OCI-LY7 (cell line): ENCODE measurements around the gene THAP3.

ENCODE experiments used
- EZH2phosphoT487 ChIP-seq: fragments of 200-600 bp; sonication (generic); IDR thresholded peaks from 2 replicates; pipeline ENCODE4 v1.6.1; 2018; ENCODE audit warnings: low read depth, borderline replicate concordance, mild to moderate bottlenecking, mixed run types, antibody characterized with exemption, low read length, moderate library complexity, mixed read lengths
- TF ChIP-seq, protein P1 (sequence below): fragments of 200-600 bp; sonication (generic); conservative IDR thresholded peaks from 2 replicates; pipeline ENCODE4 v1.5.1; 2014; ENCODE audit warnings: mild to moderate bottlenecking, antibody characterized with exemption, low read length, moderate library complexity, mixed read lengths

DNA sequence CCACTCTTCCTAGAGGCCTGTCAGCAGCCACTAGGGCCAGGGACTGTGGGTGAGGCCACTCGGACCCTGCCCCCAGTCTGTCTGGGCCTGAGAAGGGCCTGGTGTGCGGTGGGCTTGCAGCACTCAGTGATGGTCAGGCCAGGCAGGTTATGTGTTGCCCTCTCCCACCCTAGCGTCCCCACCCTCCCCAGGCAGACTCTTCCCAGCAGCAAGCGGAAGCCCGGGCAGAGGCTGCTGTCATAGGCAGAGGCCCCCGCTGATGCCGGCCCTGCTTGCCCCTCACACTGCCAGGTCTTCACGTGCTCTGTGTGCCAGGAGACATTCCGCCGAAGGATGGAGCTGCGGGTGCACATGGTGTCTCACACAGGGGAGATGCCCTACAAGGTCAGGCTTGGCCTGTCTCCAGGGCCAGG is 38.3 kb upstream of the THAP3 start:
- TF ChIP-seq, protein P1, sequence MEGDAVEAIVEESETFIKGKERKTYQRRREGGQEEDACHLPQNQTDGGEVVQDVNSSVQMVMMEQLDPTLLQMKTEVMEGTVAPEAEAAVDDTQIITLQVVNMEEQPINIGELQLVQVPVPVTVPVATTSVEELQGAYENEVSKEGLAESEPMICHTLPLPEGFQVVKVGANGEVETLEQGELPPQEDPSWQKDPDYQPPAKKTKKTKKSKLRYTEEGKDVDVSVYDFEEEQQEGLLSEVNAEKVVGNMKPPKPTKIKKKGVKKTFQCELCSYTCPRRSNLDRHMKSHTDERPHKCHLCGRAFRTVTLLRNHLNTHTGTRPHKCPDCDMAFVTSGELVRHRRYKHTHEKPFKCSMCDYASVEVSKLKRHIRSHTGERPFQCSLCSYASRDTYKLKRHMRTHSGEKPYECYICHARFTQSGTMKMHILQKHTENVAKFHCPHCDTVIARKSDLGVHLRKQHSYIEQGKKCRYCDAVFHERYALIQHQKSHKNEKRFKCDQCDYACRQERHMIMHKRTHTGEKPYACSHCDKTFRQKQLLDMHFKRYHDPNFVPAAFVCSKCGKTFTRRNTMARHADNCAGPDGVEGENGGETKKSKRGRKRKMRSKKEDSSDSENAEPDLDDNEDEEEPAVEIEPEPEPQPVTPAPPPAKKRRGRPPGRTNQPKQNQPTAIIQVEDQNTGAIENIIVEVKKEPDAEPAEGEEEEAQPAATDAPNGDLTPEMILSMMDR = no peak
- TF ChIP-seq EZH2phosphoT487 = no peak
